ENCODE results near the gene SH2D2A. TPM values are rescaled to one million over a fixed set of nuclear protein-coding genes. Genes with fewer than 3 reads are reported as not detected.

Gene SH2D2A
- polyA plus RNA-seq, 1 donor = 5.3 TPM

- Histone ChIP-seq H3K27me3 (ENCODE audit: control insufficient read depth, insufficient read depth, low read length) (no peaks in the 10 kb centered on the region), H3K27ac (ENCODE audit: low read length) (no peak overlapping the region), H3K4me3 (ENCODE audit: low read length) (no peak overlapping the region), H3K36me3 (ENCODE audit: control insufficient read depth, insufficient read depth, low read length) (peaks cover 34% of the 10 kb centered on the region), H3K4me1 (ENCODE audit: control insufficient read depth, insufficient read depth, low read length) (peaks cover 6% of the 10 kb centered on the region), H3K9me3 (ENCODE audit: control insufficient read depth, low read depth, low read length) (no peaks in the 10 kb centered on the region)
- no peak for DNase-seq
- no CpG with 5 or more reads among the region's 13 CpGs for WGBS (ENCODE audit: insufficient coverage, low lambda C conversion rate)
Measured at GRCh38 chr1:156803086-156803851, 13.4 kb downstream of the SH2D2A start.

DNA sequence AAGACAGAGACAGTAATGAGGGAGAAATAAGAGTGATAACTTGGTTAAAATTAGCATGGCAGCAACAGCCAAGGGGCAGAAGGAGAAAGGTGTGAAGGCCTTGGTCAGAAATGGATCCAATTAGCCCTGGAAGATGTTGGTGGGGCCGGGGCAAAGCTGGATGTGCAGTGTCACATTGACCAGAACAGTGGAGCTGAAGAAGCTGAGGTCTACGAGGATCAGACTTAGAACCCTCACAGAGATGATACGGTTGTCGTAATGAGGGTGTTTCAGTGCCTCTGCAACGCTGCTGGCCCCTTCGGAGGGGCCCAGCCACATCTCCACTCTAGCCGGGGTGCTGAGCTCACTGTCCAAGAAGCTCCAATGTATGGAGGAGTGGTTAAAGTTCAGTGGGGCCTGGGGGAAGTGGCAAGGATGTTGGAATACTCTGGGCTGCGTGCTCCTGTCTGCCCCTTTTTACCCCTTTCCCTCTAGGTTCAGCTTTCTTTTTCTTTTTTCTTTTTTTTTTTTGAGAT is 14.2 kb downstream of the SH2D2A start:
- 82% methylated on average over 6 of the region's 8 CpGs for WGBS (ENCODE audit: insufficient coverage, low lambda C conversion rate)

DNA sequence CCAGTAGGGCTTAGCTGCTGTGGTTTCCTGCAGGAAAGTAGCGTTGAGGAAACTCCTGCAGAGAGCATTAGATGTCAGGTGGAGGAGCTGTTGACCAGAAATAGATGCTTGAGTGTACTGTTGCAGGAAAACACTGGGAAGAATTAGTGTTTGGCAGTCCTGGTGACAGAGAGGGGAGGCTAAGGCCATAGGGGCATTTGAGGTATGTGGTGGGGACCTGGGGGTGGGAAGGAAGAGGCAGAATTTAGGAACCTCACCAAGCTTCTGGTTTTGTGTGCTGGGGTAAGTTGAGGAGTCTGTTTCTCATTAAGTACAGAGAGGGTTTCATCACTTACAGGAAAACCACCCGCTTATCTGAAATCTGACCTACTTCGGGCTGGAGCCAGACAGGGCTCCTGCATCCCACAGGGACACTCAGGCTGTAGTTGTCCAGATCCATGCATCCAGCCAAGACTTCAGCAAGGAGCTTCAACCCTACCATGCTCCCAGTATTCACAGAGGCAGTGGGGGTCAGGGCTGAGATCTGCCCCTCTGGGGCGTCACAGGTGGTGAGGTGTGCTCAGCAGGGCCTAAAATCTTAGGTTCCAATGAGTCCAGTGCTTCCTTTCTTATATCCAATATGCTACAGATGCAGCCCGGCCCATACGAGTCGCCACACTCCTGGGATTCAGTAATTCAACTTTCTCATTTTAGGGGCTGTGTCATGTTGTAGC is 15.1 kb downstream of the SH2D2A start:
- H3K27ac ChIP-seq (ENCODE audit: low read length) = no peak overlapping the region
- H3K9me3 ChIP-seq (ENCODE audit: control insufficient read depth, low read depth, low read length) = no peaks in the 10 kb centered on the region
- H3K36me3 ChIP-seq (ENCODE audit: control insufficient read depth, insufficient read depth, low read length) = peaks cover 49% of the 10 kb centered on the region
- no CpG with 5 or more reads among the region's 7 CpGs for WGBS (ENCODE audit: insufficient coverage, low lambda C conversion rate)
- no peak for DNase-seq
- no peaks in the 10 kb centered on the region for H3K27me3 ChIP-seq (ENCODE audit: control insufficient read depth, insufficient read depth, low read length)
- H3K4me3 ChIP-seq (ENCODE audit: low read length) = no peak overlapping the region
- H3K4me1 ChIP-seq (ENCODE audit: control insufficient read depth, insufficient read depth, low read length) = peaks cover 6% of the 10 kb centered on the region

More for the DNA sequence above, 14.2 kb downstream of the SH2D2A start:
- H3K4me3 ChIP-seq (ENCODE audit: low read length) = no peak overlapping the region
- H3K27ac ChIP-seq (ENCODE audit: low read length) = no peak overlapping the region
- H3K9me3 ChIP-seq (ENCODE audit: control insufficient read depth, low read depth, low read length) = no peaks in the 10 kb centered on the region
- peak; percentile 37 to 64 for DNase-seq
- H3K27me3 ChIP-seq (ENCODE audit: control insufficient read depth, insufficient read depth, low read length) = no peaks in the 10 kb centered on the region
- H3K36me3 ChIP-seq (ENCODE audit: control insufficient read depth, insufficient read depth, low read length) = peaks cover 41% of the 10 kb centered on the region
- peaks cover 6% of the 10 kb centered on the region for H3K4me1 ChIP-seq (ENCODE audit: control insufficient read depth, insufficient read depth, low read length)

DNA sequence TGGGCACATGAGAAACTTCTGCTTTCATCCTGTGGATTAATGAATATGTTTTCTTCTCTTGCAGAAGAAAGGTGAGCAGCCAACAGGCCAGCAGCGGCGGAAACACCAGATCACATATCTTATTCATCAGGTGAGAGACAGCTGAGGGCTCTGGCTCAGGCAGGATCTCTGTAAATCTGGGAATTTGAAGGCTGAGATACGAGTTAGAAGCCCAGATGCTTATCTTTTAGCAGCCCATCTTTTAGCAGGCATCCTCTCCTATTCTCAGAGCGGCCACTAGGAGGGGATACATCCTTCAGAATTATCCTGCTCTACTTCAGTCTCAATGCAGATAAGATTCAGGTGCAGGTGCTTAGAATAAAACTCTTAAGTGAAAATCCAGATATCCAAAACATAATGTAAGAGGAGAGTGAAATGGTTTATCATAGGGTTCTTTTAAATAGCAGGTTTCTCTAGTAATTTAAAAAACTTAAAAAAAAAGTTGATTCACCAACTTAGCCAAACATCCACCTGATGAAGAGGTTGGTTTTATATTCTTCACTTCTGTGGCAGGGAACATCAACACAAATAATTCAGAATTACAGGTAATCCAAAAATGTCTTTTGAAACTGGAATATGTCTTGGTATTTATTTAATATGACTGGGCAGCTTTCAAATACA is 19.3 kb downstream of the SH2D2A start:
- H3K27me3 ChIP-seq (ENCODE audit: control insufficient read depth, insufficient read depth, low read length) = no peaks in the 10 kb centered on the region
- H3K4me1 ChIP-seq (ENCODE audit: control insufficient read depth, insufficient read depth, low read length) = peaks cover 2% of the 10 kb centered on the region
- peaks cover 89% of the 10 kb centered on the region for H3K36me3 ChIP-seq (ENCODE audit: control insufficient read depth, insufficient read depth, low read length)
- no peak overlapping the region for H3K4me3 ChIP-seq (ENCODE audit: low read length)
- no peaks in the 10 kb centered on the region for H3K9me3 ChIP-seq (ENCODE audit: control insufficient read depth, low read depth, low read length)
- WGBS (ENCODE audit: insufficient coverage, low lambda C conversion rate) = no CpG with 5 or more reads among the region's 4 CpGs
- H3K27ac ChIP-seq (ENCODE audit: low read length) = no peak overlapping the region
- peak; percentile 27 to 41 for DNase-seq

- H3K27ac ChIP-seq (ENCODE audit: low read length) = no peak overlapping the region
- H3K9me3 ChIP-seq (ENCODE audit: control insufficient read depth, low read depth, low read length) = no peaks in the 10 kb centered on the region
- peaks cover 89% of the 10 kb centered on the region for H3K36me3 ChIP-seq (ENCODE audit: control insufficient read depth, insufficient read depth, low read length)
- no peaks in the 10 kb centered on the region for H3K27me3 ChIP-seq (ENCODE audit: control insufficient read depth, insufficient read depth, low read length)
- no peak for DNase-seq
- H3K4me1 ChIP-seq (ENCODE audit: control insufficient read depth, insufficient read depth, low read length) = no peaks in the 10 kb centered on the region
- H3K4me3 ChIP-seq (ENCODE audit: low read length) = no peak overlapping the region
- no CpG with 5 or more reads among the region's 8 CpGs for WGBS (ENCODE audit: insufficient coverage, low lambda C conversion rate)
Measured at GRCh38 chr1:156796340-156797097, 20.1 kb downstream of the SH2D2A start.

DNA sequence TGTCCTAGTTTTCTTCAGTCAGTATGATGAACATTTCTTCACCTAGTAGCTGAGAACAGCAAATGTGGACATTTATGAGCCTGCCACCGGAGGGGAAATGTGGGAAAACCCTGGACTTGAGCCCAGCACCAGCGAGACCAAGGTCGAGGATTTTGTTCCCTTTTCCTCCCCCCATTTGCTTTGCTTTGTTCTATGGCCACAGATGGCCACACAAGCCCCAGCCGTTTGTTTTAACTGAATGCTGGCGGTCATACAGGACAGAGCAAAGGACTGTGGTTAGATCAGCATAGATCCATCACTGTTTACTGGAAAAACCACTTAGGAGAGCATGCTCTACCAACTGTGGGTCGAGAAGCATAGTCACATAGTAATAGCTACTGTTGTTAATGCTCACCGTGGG is 20.9 kb downstream of the SH2D2A start:
- no CpG with 5 or more reads among the region's 7 CpGs for whole genome bisulfite sequencing (ENCODE audit: insufficient coverage, low lambda C conversion rate)
- no peak for DNase-seq
- H3K4me3 ChIP-seq (ENCODE audit: low read length) = no peak overlapping the region
- H3K4me1 ChIP-seq (ENCODE audit: control insufficient read depth, insufficient read depth, low read length) = no peaks in the 10 kb centered on the region
- H3K27me3 ChIP-seq (ENCODE audit: control insufficient read depth, insufficient read depth, low read length) = no peaks in the 10 kb centered on the region
- no peaks in the 10 kb centered on the region for H3K9me3 ChIP-seq (ENCODE audit: control insufficient read depth, low read depth, low read length)
- peaks cover 89% of the 10 kb centered on the region for H3K36me3 ChIP-seq (ENCODE audit: control insufficient read depth, insufficient read depth, low read length)
- no peak overlapping the region for H3K27ac ChIP-seq (ENCODE audit: low read length)

- WGBS (ENCODE audit: insufficient coverage, low lambda C conversion rate) = no CpG with 5 or more reads among the region's 5 CpGs
- H3K27me3 ChIP-seq (ENCODE audit: control insufficient read depth, insufficient read depth, low read length) = no peaks in the 10 kb centered on the region
- H3K4me3 ChIP-seq (ENCODE audit: low read length) = no peak overlapping the region
- H3K27ac ChIP-seq (ENCODE audit: low read length) = no peak overlapping the region
- H3K36me3 ChIP-seq (ENCODE audit: control insufficient read depth, insufficient read depth, low read length) = peaks cover 85% of the 10 kb centered on the region
- no peaks in the 10 kb centered on the region for H3K9me3 ChIP-seq (ENCODE audit: control insufficient read depth, low read depth, low read length)
- DNase-seq = no peak
- H3K4me1 ChIP-seq (ENCODE audit: control insufficient read depth, insufficient read depth, low read length) = no peaks in the 10 kb centered on the region
Measured at GRCh38 chr1:156795374-156795733, 21.3 kb downstream of the SH2D2A start.

GRCh38 chr1:156794506-156795373 is 21.9 kb downstream of the SH2D2A start:
- no peak for DNase-seq
- H3K27ac ChIP-seq (ENCODE audit: low read length) = no peak overlapping the region
- peaks cover 79% of the 10 kb centered on the region for H3K36me3 ChIP-seq (ENCODE audit: control insufficient read depth, insufficient read depth, low read length)
- no peaks in the 10 kb centered on the region for H3K9me3 ChIP-seq (ENCODE audit: control insufficient read depth, low read depth, low read length)
- H3K4me3 ChIP-seq (ENCODE audit: low read length) = no peak overlapping the region
- 65% methylated on average over 3 of the region's 7 CpGs for WGBS (ENCODE audit: insufficient coverage, low lambda C conversion rate)
- no peaks in the 10 kb centered on the region for H3K27me3 ChIP-seq (ENCODE audit: control insufficient read depth, insufficient read depth, low read length)
- no peaks in the 10 kb centered on the region for H3K4me1 ChIP-seq (ENCODE audit: control insufficient read depth, insufficient read depth, low read length)

GRCh38 chr1:156789621-156790318 is 26.9 kb downstream of the SH2D2A start:
- 100% methylated on average over 1 of the region's 4 CpGs for WGBS (ENCODE audit: insufficient coverage, low lambda C conversion rate)
- no peaks in the 10 kb centered on the region for H3K9me3 ChIP-seq (ENCODE audit: control insufficient read depth, low read depth, low read length)
- H3K4me1 ChIP-seq (ENCODE audit: control insufficient read depth, insufficient read depth, low read length) = no peaks in the 10 kb centered on the region
- no peak overlapping the region for H3K4me3 ChIP-seq (ENCODE audit: low read length)
- H3K36me3 ChIP-seq (ENCODE audit: control insufficient read depth, insufficient read depth, low read length) = peaks cover 65% of the 10 kb centered on the region
- no peaks in the 10 kb centered on the region for H3K27me3 ChIP-seq (ENCODE audit: control insufficient read depth, insufficient read depth, low read length)
- no peak overlapping the region for H3K27ac ChIP-seq (ENCODE audit: low read length)
- DNase-seq = no peak

Measured in large intestine (tissue), 3 donors.